Neural cell (in vitro differentiated cells): Measurements from ENCODE around the gene CDKAL1. TPM values are rescaled to one million over a fixed set of nuclear protein-coding genes. Genes with fewer than 3 reads are reported as not detected.

Source experiments
- H2AFZ ChIP-seq: fragments of 200-600, 300-800 bp; sonication (generic), shearing (Covaris generic); 2 replicates; pipeline ENCODE4 v1.6.0; 2014; ENCODE audit warnings: low read depth, mild to moderate bottlenecking, antibody characterized with exemption, low read length, moderate library complexity
- H3F3A ChIP-seq: fragments of 200-600 bp; shearing (Covaris generic); 2 replicates; pipeline ENCODE4 v1.6.1; 2016; ENCODE audit warnings: mild to moderate bottlenecking, moderate library complexity, mixed read lengths, antibody characterized with exemption, low read length; ENCODE audit not compliant: insufficient read depth, poor library complexity, severe bottlenecking
- H3K27ac ChIP-seq: fragments of 200-600, 300-800 bp; sonication (generic), shearing (Covaris generic); 2 replicates; pipeline ENCODE4 v1.5.1; 2014; ENCODE audit warnings: mild to moderate bottlenecking, low read length, moderate library complexity
- H3K27me3 ChIP-seq: fragments of 300-800, 200-600 bp; sonication (generic), shearing (Covaris generic); 2 replicates; pipeline ENCODE4 v1.6.0; 2014; ENCODE audit warnings: mild to moderate bottlenecking, low read depth, low read length, moderate library complexity; ENCODE audit not compliant: insufficient read depth
- H3K36me3 ChIP-seq: fragments of 300-800, 200-600 bp; sonication (generic), shearing (Covaris generic); 2 replicates; pipeline ENCODE4 v1.5.1; 2014; ENCODE audit warnings: mild to moderate bottlenecking, antibody characterized with exemption, low read length, moderate library complexity; ENCODE audit not compliant: insufficient read depth
- H3K4me2 ChIP-seq: fragments of 300-800, 200-600 bp; sonication (generic), shearing (Covaris generic); 2 replicates; pipeline ENCODE4 v1.6.0; 2014; ENCODE audit warnings: mild to moderate bottlenecking, low read length
- H3K4me3 ChIP-seq: fragments of 300-800, 200-600 bp; sonication (generic), shearing (Covaris generic); 2 replicates; pipeline ENCODE4 v1.5.1; 2014; ENCODE audit warnings: mild to moderate bottlenecking, low read length, moderate library complexity
- H3K79me2 ChIP-seq: fragments of 200-600 bp; shearing (Covaris generic); replicated peaks from 2 replicates; pipeline ENCODE4 v1.6.0; 2014; ENCODE audit warnings: mild to moderate bottlenecking, low read length, moderate library complexity; ENCODE audit not compliant: insufficient read depth
- H3K9ac ChIP-seq: fragments of 300-800, 200-600 bp; sonication (generic), shearing (Covaris generic); 2 replicates; pipeline ENCODE4 v1.6.1; 2016; ENCODE audit warnings: mild to moderate bottlenecking, low read length, mixed read lengths
- H3K9me2 ChIP-seq: fragments of 200-600 bp; shearing (Covaris generic); 2 replicates; pipeline ENCODE4 v1.6.1; 2016; ENCODE audit warnings: mild to moderate bottlenecking, low read length, mixed read lengths; ENCODE audit not compliant: insufficient read depth
- H3K9me3 ChIP-seq: fragments of 200-600, 300-800 bp; sonication (generic), shearing (Covaris generic); 2 replicates; pipeline ENCODE4 v1.6.1; 2016; ENCODE audit warnings: mild to moderate bottlenecking, mixed run types, low read length, moderate library complexity, mixed read lengths
- H4K20me1 ChIP-seq: fragments of 200-600 bp; shearing (Covaris generic); 2 replicates; pipeline ENCODE4 v1.6.1; 2016; ENCODE audit warnings: mild to moderate bottlenecking, mixed run types; ENCODE audit not compliant: insufficient read depth
- CTCF ChIP-seq: fragments of 450-650 bp; IDR thresholded peaks from 2 replicates; pipeline ENCODE4 v1.5.1; 2014; ENCODE audit warnings: antibody characterized with exemption, mild to moderate bottlenecking, moderate library complexity; ENCODE audit not compliant: poor library complexity, severe bottlenecking
- EP300 ChIP-seq: fragments of 450-650 bp; conservative IDR thresholded peaks from 2 replicates; pipeline ENCODE4 v1.6.1; 2014; ENCODE audit warnings: antibody characterized with exemption, mild to moderate bottlenecking, moderate library complexity; ENCODE audit not compliant: poor library complexity, severe bottlenecking
- EZH2 ChIP-seq: fragments of 200-600, 300-800 bp; shearing (Covaris generic), sonication (generic); IDR thresholded peaks from 2 replicates; pipeline ENCODE4 v1.6.1; 2014; ENCODE audit warnings: antibody characterized with exemption, low read length, borderline replicate concordance, mild to moderate bottlenecking; ENCODE audit not compliant: insufficient read depth, poor library complexity, severe bottlenecking
- MXI1 ChIP-seq: fragments of 450-650 bp; conservative IDR thresholded peaks from 2 replicates; pipeline ENCODE4 v1.6.1; 2014; ENCODE audit warnings: antibody characterized with exemption, mild to moderate bottlenecking; ENCODE audit not compliant: poor library complexity, severe bottlenecking
- POLR2AphosphoS5 ChIP-seq: IDR thresholded peaks from 2 replicates; pipeline ENCODE4 v1.6.1; 2012
- RAD21 ChIP-seq: fragments of 450-650 bp; conservative IDR thresholded peaks from 2 replicates; pipeline ENCODE4 v1.6.1; 2014; ENCODE audit warnings: antibody characterized with exemption, mild to moderate bottlenecking, moderate library complexity
- REST ChIP-seq: IDR thresholded peaks from 2 replicates; pipeline ENCODE4 v1.6.1; 2012; ENCODE audit warnings: borderline replicate concordance
- SMC3 ChIP-seq: fragments of 450-650 bp; conservative IDR thresholded peaks from 2 replicates; pipeline ENCODE4 v1.6.1; 2014; ENCODE audit warnings: antibody characterized with exemption, mild to moderate bottlenecking, moderate library complexity; ENCODE audit not compliant: poor library complexity
- TAF1 ChIP-seq: IDR thresholded peaks from 2 replicates; pipeline ENCODE4 v1.6.1; 2012; ENCODE audit warnings: low read depth
- polyA plus RNA-seq: library from polyadenylated mRNA; depleted of rRNA; stranded (reverse); fragments of >200 nt; gene quantifications from 2 replicates; pipeline ENCODE4 v1.2.3, GENCODE V29; 2014

The CDKAL1 gene
- polyA plus RNA-seq, 1 donor from 2014 or later, result 10.7 TPM

GRCh38 chr6:21150667-21151066 is 616.4 kb downstream of the CDKAL1 start:
- peak overlapping the region; percentile 53 for H3K4me2 ChIP-seq
- peak overlapping the region; percentile 75 for H3K27ac ChIP-seq
- H3K9ac ChIP-seq, result peak overlapping the region; percentile 36
- H4K20me1 ChIP-seq, result no peaks in the 10 kb centered on the region
- peak overlapping the region; percentile 46 for H3K4me3 ChIP-seq
- no peaks in the 10 kb centered on the region for H3K27me3 ChIP-seq
- no peaks in the 10 kb centered on the region for H3K36me3 ChIP-seq
- no peak for TF ChIP-seq REST
- TF ChIP-seq RAD21, result no peak
- no peak for TF ChIP-seq CTCF
- TF ChIP-seq EP300, result peak; percentile 95
- TF ChIP-seq EZH2, result no peak
- TF ChIP-seq MXI1, result no peak
- TF ChIP-seq POLR2AphosphoS5, result peak; percentile 66
- TF ChIP-seq TAF1, result no peak
- no peak for TF ChIP-seq SMC3
- peaks cover 3% of the 10 kb centered on the region for H3K9me3 ChIP-seq
- H3K79me2 ChIP-seq, result no peaks in the 10 kb centered on the region
- no peaks in the 10 kb centered on the region for H3K9me2 ChIP-seq
- no peak overlapping the region for H2AFZ ChIP-seq
- peaks cover 5% of the 10 kb centered on the region for H3F3A ChIP-seq

- Histone ChIP-seq H3K9me2 (no peaks in the 10 kb centered on the region), H2AFZ (no peak overlapping the region), H3K36me3 (no peaks in the 10 kb centered on the region), H3K9ac (peak overlapping the region; percentile 36), H3F3A (peaks cover 5% of the 10 kb centered on the region), H3K27ac (peak overlapping the region; percentile 75), H3K4me3 (peak overlapping the region; percentile 46), H3K79me2 (no peaks in the 10 kb centered on the region), H3K4me2 (peak overlapping the region; percentile 53), H3K9me3 (peaks cover 3% of the 10 kb centered on the region), H3K27me3 (no peaks in the 10 kb centered on the region), H4K20me1 (no peaks in the 10 kb centered on the region)
- TF ChIP-seq SMC3 (peak; percentile 11), EP300 (no peak), REST (no peak)
Observed at GRCh38 chr6:21151119-21151518, 616.9 kb downstream of the CDKAL1 start.
